ENCODE measurements around the gene C21orf91.

The C21orf91 gene

GRCh38 chr21:17789656-17790055, 29.5 kb downstream of the C21orf91 start:
- TF ChIP-seq, protein P1, sequence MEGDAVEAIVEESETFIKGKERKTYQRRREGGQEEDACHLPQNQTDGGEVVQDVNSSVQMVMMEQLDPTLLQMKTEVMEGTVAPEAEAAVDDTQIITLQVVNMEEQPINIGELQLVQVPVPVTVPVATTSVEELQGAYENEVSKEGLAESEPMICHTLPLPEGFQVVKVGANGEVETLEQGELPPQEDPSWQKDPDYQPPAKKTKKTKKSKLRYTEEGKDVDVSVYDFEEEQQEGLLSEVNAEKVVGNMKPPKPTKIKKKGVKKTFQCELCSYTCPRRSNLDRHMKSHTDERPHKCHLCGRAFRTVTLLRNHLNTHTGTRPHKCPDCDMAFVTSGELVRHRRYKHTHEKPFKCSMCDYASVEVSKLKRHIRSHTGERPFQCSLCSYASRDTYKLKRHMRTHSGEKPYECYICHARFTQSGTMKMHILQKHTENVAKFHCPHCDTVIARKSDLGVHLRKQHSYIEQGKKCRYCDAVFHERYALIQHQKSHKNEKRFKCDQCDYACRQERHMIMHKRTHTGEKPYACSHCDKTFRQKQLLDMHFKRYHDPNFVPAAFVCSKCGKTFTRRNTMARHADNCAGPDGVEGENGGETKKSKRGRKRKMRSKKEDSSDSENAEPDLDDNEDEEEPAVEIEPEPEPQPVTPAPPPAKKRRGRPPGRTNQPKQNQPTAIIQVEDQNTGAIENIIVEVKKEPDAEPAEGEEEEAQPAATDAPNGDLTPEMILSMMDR (IDR thresholded peaks at IDR 0.05; ENCODE audit: low read depth, low read length) = no peak

GRCh38 chr21:17789069-17789468, 30.1 kb downstream of the C21orf91 start:
- DNase-seq (ENCODE audit: extremely low read depth, low read depth) = no peak
- TF ChIP-seq, protein P1 (IDR thresholded peaks at IDR 0.05; ENCODE audit: low read depth, low read length) = no peak

More at GRCh38 chr21:17789656-17790055, 29.5 kb downstream of the C21orf91 start:
- no peak for DNase-seq (ENCODE audit: extremely low read depth, low read depth)

DNA sequence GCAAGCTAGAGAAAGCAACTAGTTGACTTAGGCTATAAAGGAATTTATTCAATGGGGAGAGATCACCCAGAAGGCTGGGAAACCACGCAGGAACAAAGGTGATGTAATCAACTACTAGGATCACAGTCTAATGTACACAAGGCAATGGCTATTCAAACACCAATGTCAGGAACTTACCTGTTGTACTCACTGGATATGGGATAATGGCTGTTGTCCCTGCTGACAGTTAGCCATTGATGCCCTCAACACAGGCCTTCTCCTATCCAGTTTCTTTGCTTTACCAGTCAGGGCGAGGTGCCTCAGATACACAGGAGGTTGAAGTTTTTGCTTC, 32.3 kb downstream of the C21orf91 start:
- TF ChIP-seq, protein P1 (IDR thresholded peaks at IDR 0.05; ENCODE audit: low read depth, low read length) = no peak
- no peak for DNase-seq (ENCODE audit: extremely low read depth, low read depth)

DNA sequence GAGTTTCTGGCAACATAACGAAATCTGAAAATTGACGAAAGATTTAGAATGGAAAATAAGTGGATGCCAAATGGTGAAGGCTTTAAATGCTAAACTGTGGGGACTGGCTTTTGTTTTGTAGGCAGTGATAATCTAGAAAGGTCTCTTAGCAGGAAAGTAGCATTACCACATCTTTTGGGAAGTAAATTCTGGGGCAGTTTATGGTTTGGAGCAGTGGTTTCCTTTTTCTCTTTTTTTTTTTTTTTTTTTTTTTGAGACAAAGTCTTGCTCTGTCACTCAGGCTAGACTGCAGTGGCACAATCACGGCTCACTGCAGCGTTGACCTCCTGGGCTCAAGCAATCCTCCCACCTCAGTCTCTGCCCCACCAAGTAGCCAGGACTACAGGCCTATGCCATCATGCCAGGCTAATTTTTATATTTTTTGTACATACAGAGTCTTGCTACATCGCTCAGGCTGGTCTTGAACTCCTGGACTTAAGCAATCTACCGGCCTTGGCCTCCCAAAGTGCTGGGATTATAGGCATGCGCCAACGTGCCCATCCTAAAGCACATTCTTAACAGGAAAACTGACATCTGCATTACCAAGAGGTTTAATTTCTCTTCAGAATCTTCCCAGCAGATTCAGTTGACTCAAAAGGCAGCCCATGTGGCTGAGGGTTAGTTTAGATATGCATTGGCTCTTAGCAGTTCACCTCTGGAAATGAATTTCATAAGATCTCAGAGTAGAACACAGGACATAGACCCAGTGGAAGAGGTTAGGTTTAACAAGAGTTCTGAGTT, 32.9 kb downstream of the C21orf91 start:
- TF ChIP-seq, protein P1 (IDR thresholded peaks at IDR 0.05; ENCODE audit: low read depth, low read length) = no peak
- DNase-seq (ENCODE audit: extremely low read depth, low read depth) = no peak

DNA sequence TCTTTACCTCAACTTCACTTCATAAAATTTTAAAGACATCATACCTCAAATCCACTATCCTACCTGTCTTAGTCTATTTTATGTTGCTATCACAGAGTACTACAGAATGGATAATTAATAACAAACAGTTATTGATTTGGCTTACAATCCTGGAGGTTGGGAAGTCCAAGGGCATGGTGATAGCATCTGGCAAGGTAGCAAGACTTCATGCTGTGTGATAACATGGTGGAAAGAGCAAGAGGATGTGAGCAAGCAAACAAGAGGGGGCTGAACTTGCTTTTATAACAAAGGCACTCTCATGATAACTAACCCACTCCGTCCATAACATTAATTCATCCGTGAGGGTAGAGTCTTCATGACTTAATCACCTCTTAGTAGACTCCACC, 33.8 kb downstream of the C21orf91 start:
- TF ChIP-seq, protein P1 (IDR thresholded peaks at IDR 0.05; ENCODE audit: low read depth, low read length) = no peak
- no peak for DNase-seq (ENCODE audit: extremely low read depth, low read depth)

DNA sequence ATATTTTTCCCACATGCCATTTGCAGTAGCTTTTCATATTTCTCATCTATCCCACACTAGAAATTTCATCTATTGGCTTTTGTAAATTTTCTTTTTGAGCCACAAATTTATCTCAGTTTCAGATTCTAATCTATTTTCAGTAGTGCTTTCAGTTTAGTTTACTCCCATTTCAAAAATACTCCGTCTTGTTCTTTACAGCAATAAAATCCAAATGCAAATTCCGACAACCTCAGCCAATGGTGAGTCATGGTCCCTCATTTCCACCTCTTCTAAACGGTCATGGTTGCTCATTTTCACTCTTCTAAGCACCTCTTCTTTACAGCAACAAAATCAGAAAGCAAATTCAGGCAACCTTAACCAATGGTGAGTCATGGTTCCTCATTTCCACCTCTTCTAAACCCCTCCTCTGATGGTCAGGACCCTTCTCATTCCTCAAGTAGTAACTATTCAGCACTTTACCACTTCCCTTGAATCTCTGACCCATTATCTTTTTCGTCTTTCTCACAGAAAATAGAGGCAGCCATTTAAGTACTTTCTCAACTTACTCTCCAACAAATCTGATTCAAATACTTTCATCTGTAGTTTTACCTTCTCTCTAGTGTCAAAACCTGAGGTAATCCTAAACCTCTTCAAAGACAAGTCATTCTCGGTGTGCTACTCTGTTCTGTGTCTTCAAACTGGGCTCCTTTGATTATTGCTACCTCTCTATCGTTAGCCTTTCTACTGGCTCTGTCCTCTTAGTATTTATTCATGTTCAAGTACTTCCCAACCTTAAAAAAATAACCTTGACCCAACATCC, 34.4 kb downstream of the C21orf91 start:
- no peak for DNase-seq (ENCODE audit: extremely low read depth, low read depth)
- TF ChIP-seq, protein P1 (IDR thresholded peaks at IDR 0.05; ENCODE audit: low read depth, low read length) = no peak

GRCh38 chr21:17784180-17784598, 35.0 kb downstream of the C21orf91 start:
- no peak for DNase-seq (ENCODE audit: extremely low read depth, low read depth)
- TF ChIP-seq, protein P1 (IDR thresholded peaks at IDR 0.05; ENCODE audit: low read depth, low read length) = no peak

Measured in AG09319 (cell line).